ENCODE data around the gene XCL2.
"Not testable (repeated sequence)": the region's sequence is repeated elsewhere in the genome, so short reads cannot be mapped to it uniquely, and the experiment has no call there.

Gene XCL2, protein sequence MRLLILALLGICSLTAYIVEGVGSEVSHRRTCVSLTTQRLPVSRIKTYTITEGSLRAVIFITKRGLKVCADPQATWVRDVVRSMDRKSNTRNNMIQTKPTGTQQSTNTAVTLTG

DNA sequence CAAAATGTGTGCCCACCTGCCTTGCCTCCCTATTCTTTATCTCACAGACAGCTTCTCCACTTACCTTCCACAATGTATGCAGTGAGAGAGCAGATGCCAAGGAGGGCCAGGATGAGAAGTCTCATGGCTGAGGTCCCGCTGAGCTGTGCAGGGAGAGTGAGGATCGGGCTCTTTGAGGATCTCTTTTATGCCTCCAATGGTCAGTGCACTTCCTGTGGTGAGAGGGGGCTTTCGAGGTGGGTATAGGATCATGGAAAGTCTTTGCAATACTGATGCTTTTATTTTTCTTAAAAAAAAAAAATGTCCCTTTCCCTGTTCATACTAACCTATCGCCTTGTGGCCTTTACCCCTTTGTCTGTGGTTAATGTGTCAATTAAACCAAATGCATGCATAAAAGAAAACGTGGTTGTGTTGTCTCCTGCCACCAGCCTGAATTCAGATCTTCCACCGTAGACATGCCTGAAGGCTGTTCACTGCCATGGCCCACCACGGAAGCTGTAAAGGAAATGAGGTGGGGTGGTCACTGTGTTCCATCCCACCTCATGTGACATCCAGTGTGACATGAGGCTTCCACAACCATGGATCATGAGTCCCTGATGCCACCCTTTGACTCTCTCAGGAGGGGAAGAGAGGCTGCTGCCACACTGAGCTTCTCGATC is at the start of gene XCL2:
Gene XCL2 (minus strand): TSS at position 158 of the 659 bp plus-strand sequence. CDS start 33 bp downstream, at position 125.
- POLR2A ChIA-PET, CTCF ChIA-PET: not testable (repeated sequence)

DNA sequence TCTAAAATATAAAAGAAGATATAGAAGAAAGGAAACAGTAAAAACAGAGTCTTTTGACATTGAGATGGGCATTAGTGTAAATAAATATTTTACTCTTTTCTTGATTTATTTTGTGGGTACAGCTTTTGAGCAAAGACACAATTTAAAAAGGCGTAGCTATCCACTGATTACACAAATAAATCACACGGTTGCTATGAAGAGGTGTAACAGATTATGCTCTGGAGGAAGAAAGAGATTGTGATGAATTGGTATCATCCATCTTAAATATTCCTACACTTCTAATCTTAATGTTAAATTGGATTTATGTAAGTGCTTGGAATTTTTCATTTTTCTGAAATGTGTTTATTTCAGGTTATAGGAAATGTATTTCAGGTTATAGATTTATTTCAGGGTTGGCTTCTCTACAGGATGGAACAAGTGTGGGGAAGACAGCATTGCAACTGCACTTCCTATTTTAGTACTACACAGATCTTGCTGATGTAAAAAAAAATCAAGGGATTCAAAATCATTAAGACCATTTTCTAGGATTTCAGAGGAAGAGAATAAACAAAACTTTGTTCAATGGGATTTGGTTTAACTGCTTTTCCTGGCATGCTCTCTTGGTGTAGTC is 47.9 kb upstream of the XCL2 start:
- TF ChIP-seq, protein P1, sequence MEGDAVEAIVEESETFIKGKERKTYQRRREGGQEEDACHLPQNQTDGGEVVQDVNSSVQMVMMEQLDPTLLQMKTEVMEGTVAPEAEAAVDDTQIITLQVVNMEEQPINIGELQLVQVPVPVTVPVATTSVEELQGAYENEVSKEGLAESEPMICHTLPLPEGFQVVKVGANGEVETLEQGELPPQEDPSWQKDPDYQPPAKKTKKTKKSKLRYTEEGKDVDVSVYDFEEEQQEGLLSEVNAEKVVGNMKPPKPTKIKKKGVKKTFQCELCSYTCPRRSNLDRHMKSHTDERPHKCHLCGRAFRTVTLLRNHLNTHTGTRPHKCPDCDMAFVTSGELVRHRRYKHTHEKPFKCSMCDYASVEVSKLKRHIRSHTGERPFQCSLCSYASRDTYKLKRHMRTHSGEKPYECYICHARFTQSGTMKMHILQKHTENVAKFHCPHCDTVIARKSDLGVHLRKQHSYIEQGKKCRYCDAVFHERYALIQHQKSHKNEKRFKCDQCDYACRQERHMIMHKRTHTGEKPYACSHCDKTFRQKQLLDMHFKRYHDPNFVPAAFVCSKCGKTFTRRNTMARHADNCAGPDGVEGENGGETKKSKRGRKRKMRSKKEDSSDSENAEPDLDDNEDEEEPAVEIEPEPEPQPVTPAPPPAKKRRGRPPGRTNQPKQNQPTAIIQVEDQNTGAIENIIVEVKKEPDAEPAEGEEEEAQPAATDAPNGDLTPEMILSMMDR (IDR thresholded peaks at IDR 0.05; ENCODE audit: control extremely low read depth, extremely low read depth, low read depth, missing control alignments): no peak
- DNase-seq (ENCODE audit: extremely low spot score): no peak
- ChIA-PET CTCF (interaction anchor here (1.1 to 1.8 kb wide), 2 partner anchors 8 to 9 kb away, joined by 4 read pairs; no protein-coding TSS in a partner anchor), POLR2A (no interaction called here)

More for the DNA sequence above, at the start of gene XCL2:
- DNase-seq (ENCODE audit: extremely low spot score): not testable (repeated sequence)

DNA sequence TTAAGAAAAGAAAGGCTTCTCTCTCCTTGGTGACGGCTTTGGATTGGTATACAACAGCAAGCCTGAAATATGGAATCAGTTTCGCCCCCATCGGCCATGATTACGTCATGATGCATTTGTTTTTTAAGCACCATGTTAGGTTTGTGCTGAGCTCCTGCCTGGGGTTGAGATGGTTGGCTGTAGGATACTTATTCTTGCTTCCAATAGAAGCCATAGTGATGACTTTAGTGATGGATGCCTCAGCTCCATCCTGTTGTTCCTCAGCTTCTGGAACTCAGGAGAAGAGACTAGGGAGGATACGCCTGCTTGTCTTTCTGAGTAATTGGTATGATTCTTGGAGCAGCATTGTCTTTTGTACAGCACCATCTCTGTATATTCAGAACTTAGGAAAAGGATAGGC is 47.3 kb upstream of the XCL2 start:
- ChIA-PET CTCF (interaction anchor here (1.0 to 1.8 kb wide), 4 partner anchors 9 to 24 kb away, joined by 3 to 4 read pairs (median 4); no protein-coding TSS in a partner anchor), POLR2A (no interaction called here)
- DNase-seq (ENCODE audit: extremely low spot score): no peak
- TF ChIP-seq, protein P1 (IDR thresholded peaks at IDR 0.05; ENCODE audit: control extremely low read depth, extremely low read depth, low read depth, missing control alignments): no peak

DNA sequence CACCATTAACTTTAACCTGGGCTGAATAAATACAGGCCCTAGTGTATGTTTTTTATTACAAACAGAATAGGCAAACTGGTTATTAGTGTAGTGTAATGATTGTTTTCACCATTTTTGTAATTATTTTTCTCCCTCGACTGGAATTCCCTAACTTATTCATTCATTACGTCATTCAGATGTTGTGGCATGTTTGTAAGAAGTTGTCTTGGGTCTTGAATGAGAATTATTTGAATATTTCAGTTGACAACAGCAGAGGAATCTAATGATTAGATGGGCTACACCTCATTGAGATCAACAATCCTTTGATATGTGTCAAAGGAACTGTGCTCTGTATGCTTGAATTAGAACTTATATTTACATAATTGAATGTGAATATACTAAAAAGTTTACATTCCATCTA is 45.4 kb upstream of the XCL2 start:
- POLR2A ChIA-PET: no interaction called here
- DNase-seq (ENCODE audit: extremely low spot score): no peak
- CTCF ChIA-PET: no interaction called here
- TF ChIP-seq, protein P1 (IDR thresholded peaks at IDR 0.05; ENCODE audit: control extremely low read depth, extremely low read depth, low read depth, missing control alignments): no peak

DNA sequence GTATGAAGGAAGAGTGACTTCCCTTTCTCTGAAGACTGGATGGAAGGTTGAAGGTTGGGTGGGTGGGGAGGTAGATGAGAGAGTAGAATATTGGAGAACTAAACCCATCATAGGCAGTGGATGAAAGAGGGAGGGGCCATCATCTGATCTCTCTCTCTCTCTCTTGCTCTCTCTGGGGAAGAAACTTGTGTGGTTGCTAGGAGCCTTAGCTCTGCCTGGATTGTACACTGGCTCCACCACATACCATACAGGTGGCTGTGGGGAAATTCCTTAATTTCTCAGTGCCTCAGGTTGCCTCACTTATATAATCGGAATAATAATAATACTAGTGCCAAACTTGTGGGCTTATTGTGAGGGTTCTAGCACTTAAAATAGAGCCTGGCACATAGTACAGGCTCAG is 42.1 kb upstream of the XCL2 start:
- TF ChIP-seq, protein P1 (IDR thresholded peaks at IDR 0.05; ENCODE audit: control extremely low read depth, extremely low read depth, low read depth, missing control alignments): no peak
- ChIA-PET CTCF (interaction anchor here (0.9 to 1.9 kb wide), 6 partner anchors 9 to 243 kb away, joined by 3 to 6 read pairs (median 3); no protein-coding TSS in a partner anchor), POLR2A (no interaction called here)
- DNase-seq (ENCODE audit: extremely low spot score): no peak

DNA sequence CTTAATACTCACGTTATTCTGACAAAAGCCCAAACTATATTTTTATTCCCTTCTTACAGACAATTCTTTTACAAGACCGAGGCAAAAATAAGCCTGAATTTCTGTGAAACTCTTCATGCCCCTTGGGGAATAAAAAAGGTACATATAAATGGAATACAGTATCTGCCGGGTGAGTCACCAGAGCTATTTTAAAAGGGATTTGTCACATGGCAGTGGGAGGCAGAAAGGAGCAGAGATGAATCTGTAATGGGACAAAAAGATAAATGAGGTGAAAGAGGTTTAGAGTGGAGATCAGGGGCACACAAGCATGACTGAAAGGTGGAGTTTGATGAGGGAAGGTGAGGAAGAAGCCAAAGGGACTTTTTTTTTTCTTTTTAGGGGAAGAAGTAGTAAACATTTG is 41.4 kb upstream of the XCL2 start:
- POLR2A ChIA-PET: no interaction called here
- TF ChIP-seq, protein P1 (IDR thresholded peaks at IDR 0.05; ENCODE audit: control extremely low read depth, extremely low read depth, low read depth, missing control alignments): no peak
- CTCF ChIA-PET: interaction anchor here (0.9 to 1.9 kb wide), 5 partner anchors 9 to 242 kb away, joined by 3 to 6 read pairs (median 3); no protein-coding TSS in a partner anchor

DNA sequence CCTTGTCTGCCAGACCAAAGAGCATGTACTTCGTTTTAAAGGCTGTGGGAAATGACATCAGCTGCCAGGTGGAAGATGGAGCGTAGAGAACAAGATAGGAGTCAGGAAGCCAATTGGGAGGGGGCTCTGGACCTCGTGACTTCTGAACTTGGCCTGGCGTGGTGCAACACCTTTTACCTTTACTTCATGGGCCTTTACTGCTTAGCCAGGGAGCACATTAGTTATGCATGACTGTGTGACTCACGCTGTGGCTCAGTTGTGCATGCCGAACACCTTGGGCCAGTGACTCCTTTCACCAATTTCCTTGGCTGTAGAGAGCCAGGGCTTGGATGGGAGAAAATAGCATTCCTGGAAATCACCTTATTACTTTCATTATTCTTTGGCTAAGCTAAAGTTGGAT is 39.8 kb upstream of the XCL2 start:
- ChIA-PET CTCF (interaction anchor here (1.2 to 1.8 kb wide), 3 partner anchors 20 to 964 kb away, joined by 3 to 9 read pairs (median 5); no protein-coding TSS in a partner anchor), POLR2A (no interaction called here)
- TF ChIP-seq, protein P1 (IDR thresholded peaks at IDR 0.05; ENCODE audit: control extremely low read depth, extremely low read depth, low read depth, missing control alignments): no peak
- DNase-seq (ENCODE audit: extremely low spot score): no peak

More for the DNA sequence above, 41.4 kb upstream of the XCL2 start:
- DNase-seq (ENCODE audit: extremely low spot score): no peak
